ENCODE data around the gene COX7B2. TPM values are rescaled to one million over a fixed set of nuclear protein-coding genes. Genes with fewer than 3 reads are reported as not detected.

The COX7B2 gene
- total RNA-seq, 1 donor, result not detected

- H3K36me3 ChIP-seq (ENCODE audit: insufficient read depth, low read length), result no peaks in the 10 kb centered on the region
- H3K4me2 ChIP-seq (ENCODE audit: insufficient read depth, low read length), result no peak overlapping the region
- peak; percentile 38 for TF ChIP-seq CTCF (IDR thresholded peaks at IDR 0.05; ENCODE audit: extremely low read depth, low read depth, low read length)
- H3K27ac ChIP-seq (ENCODE audit: low read depth, low read length), result no peak overlapping the region
- H3K9me3 ChIP-seq (ENCODE audit: low read depth, low read length), result no peaks in the 10 kb centered on the region
- H2AFZ ChIP-seq (ENCODE audit: low read length), result no peak overlapping the region
- peaks cover 7% of the 10 kb centered on the region for H3K4me1 ChIP-seq (ENCODE audit: insufficient read depth, low read length)
- DNase-seq (ENCODE audit: insufficient read length, low spot score, missing footprints), result no peak
- no peaks in the 10 kb centered on the region for H4K20me1 ChIP-seq (ENCODE audit: insufficient read depth, low read length)
- no peaks in the 10 kb centered on the region for H3K27me3 ChIP-seq (ENCODE audit: insufficient read depth, low read length)
- no peaks in the 10 kb centered on the region for H3K79me2 ChIP-seq (ENCODE audit: insufficient read depth, low read length)
- no peak overlapping the region for H3K4me3 ChIP-seq (ENCODE audit: insufficient read depth, low read length)
These were observed 28.4 kb upstream of the COX7B2 start for GRCh38 chr4:46937493-46937892.

GRCh38 chr4:46934726-46935125 lies 25.7 kb upstream of the COX7B2 start:
- no peak for TF ChIP-seq CTCF (IDR thresholded peaks at IDR 0.05; ENCODE audit: extremely low read depth, low read depth, low read length)
- peaks cover 7% of the 10 kb centered on the region for H3K4me1 ChIP-seq (ENCODE audit: insufficient read depth, low read length)
- no peak overlapping the region for H3K27ac ChIP-seq (ENCODE audit: low read depth, low read length)
- H3K79me2 ChIP-seq (ENCODE audit: insufficient read depth, low read length), result no peaks in the 10 kb centered on the region
- no peaks in the 10 kb centered on the region for H3K9me3 ChIP-seq (ENCODE audit: low read depth, low read length)
- H2AFZ ChIP-seq (ENCODE audit: low read length), result no peak overlapping the region
- no peak overlapping the region for H3K4me2 ChIP-seq (ENCODE audit: insufficient read depth, low read length)
- DNase-seq (ENCODE audit: insufficient read length, low spot score, missing footprints), result no peak
- no peaks in the 10 kb centered on the region for H3K36me3 ChIP-seq (ENCODE audit: insufficient read depth, low read length)
- H4K20me1 ChIP-seq (ENCODE audit: insufficient read depth, low read length), result no peaks in the 10 kb centered on the region
- no peak overlapping the region for H3K4me3 ChIP-seq (ENCODE audit: insufficient read depth, low read length)
- no peaks in the 10 kb centered on the region for H3K27me3 ChIP-seq (ENCODE audit: insufficient read depth, low read length)

GRCh38 chr4:46933686-46934085 lies 24.6 kb upstream of the COX7B2 start:
- Histone ChIP-seq H3K36me3 (ENCODE audit: insufficient read depth, low read length) (no peaks in the 10 kb centered on the region), H3K4me1 (ENCODE audit: insufficient read depth, low read length) (peaks cover 7% of the 10 kb centered on the region), H3K27ac (ENCODE audit: low read depth, low read length) (no peak overlapping the region), H2AFZ (ENCODE audit: low read length) (no peak overlapping the region), H3K27me3 (ENCODE audit: insufficient read depth, low read length) (no peaks in the 10 kb centered on the region), H3K9me3 (ENCODE audit: low read depth, low read length) (no peaks in the 10 kb centered on the region), H3K4me3 (ENCODE audit: insufficient read depth, low read length) (no peak overlapping the region), H3K79me2 (ENCODE audit: insufficient read depth, low read length) (no peaks in the 10 kb centered on the region), H4K20me1 (ENCODE audit: insufficient read depth, low read length) (no peaks in the 10 kb centered on the region), H3K4me2 (ENCODE audit: insufficient read depth, low read length) (no peak overlapping the region)
- TF ChIP-seq CTCF (IDR thresholded peaks at IDR 0.05; ENCODE audit: extremely low read depth, low read depth, low read length), result no peak
- DNase-seq (ENCODE audit: insufficient read length, low spot score, missing footprints), result no peak

- Histone ChIP-seq H4K20me1 (ENCODE audit: insufficient read depth, low read length) (no peaks in the 10 kb centered on the region), H3K4me1 (ENCODE audit: insufficient read depth, low read length) (peaks cover 7% of the 10 kb centered on the region), H3K4me2 (ENCODE audit: insufficient read depth, low read length) (no peak overlapping the region), H3K27ac (ENCODE audit: low read depth, low read length) (no peak overlapping the region), H3K36me3 (ENCODE audit: insufficient read depth, low read length) (no peaks in the 10 kb centered on the region), H3K9me3 (ENCODE audit: low read depth, low read length) (no peaks in the 10 kb centered on the region), H3K79me2 (ENCODE audit: insufficient read depth, low read length) (no peaks in the 10 kb centered on the region), H2AFZ (ENCODE audit: low read length) (no peak overlapping the region), H3K27me3 (ENCODE audit: insufficient read depth, low read length) (peaks cover 14% of the 10 kb centered on the region), H3K4me3 (ENCODE audit: insufficient read depth, low read length) (no peak overlapping the region)
- peak; percentile 80 for TF ChIP-seq CTCF (IDR thresholded peaks at IDR 0.05; ENCODE audit: extremely low read depth, low read depth, low read length)
- no peak for DNase-seq (ENCODE audit: insufficient read length, low spot score, missing footprints)
These were observed 22.9 kb upstream of the COX7B2 start for GRCh38 chr4:46931981-46932380.

All from osteoblast (primary cell).